ENCODE data around the gene MRPL47.
A peak's percentile ranks its signal among the peaks of the same experiment; 100 is the strongest.

The MRPL47 gene

GRCh38 chr3:179599531-179599930 lies 4.9 kb downstream of the MRPL47 start:
- CTCF ChIA-PET, result no interaction called here
- no peak overlapping the region for H3K27ac ChIP-seq
- DNase-seq (ENCODE audit: low spot score), result no peak
- no peak for TF ChIP-seq CTCF (conservative IDR thresholded peaks at IDR 0.05; ENCODE audit: low read depth)
- POLR2A ChIA-PET (ENCODE audit: low non-redundant PET), result no interaction called here

DNA sequence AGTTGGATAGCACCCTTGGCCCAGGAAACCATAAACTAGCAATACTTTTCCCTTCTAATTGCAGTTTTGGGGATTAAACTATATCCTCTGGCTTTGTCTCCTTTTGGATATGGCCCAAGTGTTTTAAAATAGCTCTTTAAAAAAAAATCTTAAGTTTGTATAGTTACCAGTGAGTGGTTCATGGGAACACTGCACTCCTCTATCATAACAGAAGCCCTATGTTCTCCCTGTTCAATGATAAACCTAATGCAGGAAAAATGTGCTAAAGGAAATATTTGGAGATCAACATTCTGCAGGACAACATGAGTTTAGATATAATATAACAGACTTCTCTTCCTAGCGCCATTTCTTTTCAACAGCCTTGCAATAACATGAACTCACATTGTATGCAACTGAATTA lies 13.1 kb downstream of the MRPL47 start:
- CTCF ChIA-PET, result interaction anchor here (0.6 kb wide), 1 partner anchor 1046 kb away, joined by 3 read pairs; no protein-coding TSS in a partner anchor
- DNase-seq (ENCODE audit: low spot score), result no peak

GRCh38 chr3:179590669-179591068 lies 13.8 kb downstream of the MRPL47 start:
- CTCF ChIA-PET, result no interaction called here
- no peak for TF ChIP-seq CTCF (conservative IDR thresholded peaks at IDR 0.05; ENCODE audit: low read depth)
- no peak overlapping the region for H3K27ac ChIP-seq
- POLR2A ChIA-PET (ENCODE audit: low non-redundant PET), result no interaction called here
- no peak for DNase-seq (ENCODE audit: low spot score)

More for the DNA sequence above, 13.1 kb downstream of the MRPL47 start:
- TF ChIP-seq CTCF (conservative IDR thresholded peaks at IDR 0.05; ENCODE audit: low read depth), result no peak
- POLR2A ChIA-PET (ENCODE audit: low non-redundant PET), result no interaction called here
- H3K27ac ChIP-seq, result no peak overlapping the region

- no peak for DNase-seq (ENCODE audit: low spot score)
- POLR2A ChIA-PET (ENCODE audit: low non-redundant PET), result no interaction called here
- no peak for TF ChIP-seq CTCF (conservative IDR thresholded peaks at IDR 0.05; ENCODE audit: low read depth)
- H3K27ac ChIP-seq, result no peak overlapping the region
- CTCF ChIA-PET, result interaction anchor here (0.6 kb wide), 1 partner anchor 75 kb away, joined by 3 read pairs; no protein-coding TSS in a partner anchor
Observed at GRCh38 chr3:179589143-179589542, 15.3 kb downstream of the MRPL47 start.

- H3K27ac ChIP-seq, result no peak overlapping the region
- POLR2A ChIA-PET (ENCODE audit: low non-redundant PET), result no interaction called here
- TF ChIP-seq CTCF (conservative IDR thresholded peaks at IDR 0.05; ENCODE audit: low read depth), result no peak
- CTCF ChIA-PET, result no interaction called here
- DNase-seq (ENCODE audit: low spot score), result no peak
Observed at GRCh38 chr3:179580992-179581391, 23.4 kb downstream of the MRPL47 start.

GRCh38 chr3:179565496-179565895 lies 38.9 kb downstream of the MRPL47 start:
- no peak for TF ChIP-seq CTCF (conservative IDR thresholded peaks at IDR 0.05; ENCODE audit: low read depth)
- POLR2A ChIA-PET (ENCODE audit: low non-redundant PET), result no interaction called here
- DNase-seq (ENCODE audit: low spot score), result no peak
- CTCF ChIA-PET, result no interaction called here
- H3K27ac ChIP-seq, result no peak overlapping the region

- POLR2A ChIA-PET (ENCODE audit: low non-redundant PET), result no interaction called here
- TF ChIP-seq CTCF (conservative IDR thresholded peaks at IDR 0.05; ENCODE audit: low read depth), result peak; percentile 54
- peak overlapping the region; percentile 93 for H3K27ac ChIP-seq
- CTCF ChIA-PET, result no interaction called here
- DNase-seq (ENCODE audit: low spot score), result peak; percentile 77
Observed at GRCh38 chr3:179563271-179563783, 41.1 kb downstream of the MRPL47 start.

All from RWPE1 (cell line).